ENCODE measurements around the gene PHC3. TPM values are rescaled to one million over a fixed set of nuclear protein-coding genes. Genes with fewer than 3 reads are reported as not detected.

The PHC3 gene
- total RNA-seq, 1 experiment from 2014 or later: 22.2 TPM

- Histone ChIP-seq H3K4me1 (replicated peaks) (no peaks in the 10 kb centered on the region), H3K4me3 (no peak overlapping the region), H3K9me3 (replicated peaks) (no peaks in the 10 kb centered on the region), H3K36me3 (peaks cover 70% of the 10 kb centered on the region), H3K27ac (no peak overlapping the region), H3K27me3 (replicated peaks) (no peaks in the 10 kb centered on the region)
- DNase-seq (ENCODE audit: low read depth in 1 of 2, low spot score in 2 of 2): no peak
Observed at GRCh38 chr3:170092907-170093306, 88.6 kb downstream of the PHC3 start.

- Histone ChIP-seq H3K36me3 (peaks cover 62% of the 10 kb centered on the region), H3K9me3 (replicated peaks) (no peaks in the 10 kb centered on the region), H3K27me3 (replicated peaks) (no peaks in the 10 kb centered on the region), H3K4me3 (no peak overlapping the region), H3K4me1 (replicated peaks) (no peaks in the 10 kb centered on the region), H3K27ac (no peak overlapping the region)
- no peak for DNase-seq (ENCODE audit: low read depth in 1 of 2, low spot score in 2 of 2)
Observed at GRCh38 chr3:170090601-170090981, 90.9 kb downstream of the PHC3 start.

GRCh38 chr3:170089862-170090600, 91.5 kb downstream of the PHC3 start:
- no peak for DNase-seq (ENCODE audit: low read depth in 1 of 2, low spot score in 2 of 2)
- H3K36me3 ChIP-seq: peaks cover 57% of the 10 kb centered on the region
- H3K27ac ChIP-seq: no peak overlapping the region

GRCh38 chr3:170085396-170085795, 96.1 kb downstream of the PHC3 start:
- no peak overlapping the region for H3K4me3 ChIP-seq
- no peaks in the 10 kb centered on the region for H3K9me3 ChIP-seq (replicated peaks)
- H3K27ac ChIP-seq: no peak overlapping the region
- H3K27me3 ChIP-seq (replicated peaks): no peaks in the 10 kb centered on the region
- DNase-seq (ENCODE audit: low read depth in 1 of 2, low spot score in 2 of 2): no peak
- no peaks in the 10 kb centered on the region for H3K4me1 ChIP-seq (replicated peaks)
- H3K36me3 ChIP-seq: peaks cover 20% of the 10 kb centered on the region

More at GRCh38 chr3:170089862-170090600, 91.5 kb downstream of the PHC3 start:
- Histone ChIP-seq H3K27me3 (replicated peaks) (no peaks in the 10 kb centered on the region), H3K9me3 (replicated peaks) (no peaks in the 10 kb centered on the region), H3K4me3 (no peak overlapping the region), H3K4me1 (replicated peaks) (no peaks in the 10 kb centered on the region)

GRCh38 chr3:170083343-170083742, 98.2 kb downstream of the PHC3 start:
- Histone ChIP-seq H3K27ac (no peak overlapping the region), H3K4me3 (no peak overlapping the region), H3K36me3 (peaks cover 14% of the 10 kb centered on the region), H3K9me3 (replicated peaks) (no peaks in the 10 kb centered on the region), H3K4me1 (replicated peaks) (no peaks in the 10 kb centered on the region), H3K27me3 (replicated peaks) (no peaks in the 10 kb centered on the region)
- DNase-seq (ENCODE audit: low read depth in 1 of 2, low spot score in 2 of 2): no peak

GRCh38 chr3:170081079-170081741, 100.3 kb downstream of the PHC3 start:
- H3K4me1 ChIP-seq (replicated peaks): no peaks in the 10 kb centered on the region
- no peaks in the 10 kb centered on the region for H3K9me3 ChIP-seq (replicated peaks)
- H3K27me3 ChIP-seq (replicated peaks): no peaks in the 10 kb centered on the region
- no peak overlapping the region for H3K27ac ChIP-seq
- no peak for DNase-seq (ENCODE audit: low read depth in 1 of 2, low spot score in 2 of 2)
- H3K4me3 ChIP-seq: no peak overlapping the region
- peaks cover 7% of the 10 kb centered on the region for H3K36me3 ChIP-seq

- no peak overlapping the region for H3K27ac ChIP-seq
- H3K9me3 ChIP-seq (replicated peaks): no peaks in the 10 kb centered on the region
- no peaks in the 10 kb centered on the region for H3K4me1 ChIP-seq (replicated peaks)
- H3K27me3 ChIP-seq (replicated peaks): no peaks in the 10 kb centered on the region
- DNase-seq (ENCODE audit: low read depth in 1 of 2, low spot score in 2 of 2): no peak
- no peak overlapping the region for H3K4me3 ChIP-seq
- peaks cover 1% of the 10 kb centered on the region for H3K36me3 ChIP-seq
Observed at GRCh38 chr3:170080605-170081004, 100.9 kb downstream of the PHC3 start.

- H3K27me3 ChIP-seq (replicated peaks): no peaks in the 10 kb centered on the region
- H3K9me3 ChIP-seq (replicated peaks): no peaks in the 10 kb centered on the region
- no peak overlapping the region for H3K27ac ChIP-seq
- DNase-seq (ENCODE audit: low read depth in 1 of 2, low spot score in 2 of 2): no peak
- no peaks in the 10 kb centered on the region for H3K36me3 ChIP-seq
- no peaks in the 10 kb centered on the region for H3K4me1 ChIP-seq (replicated peaks)
- no peak overlapping the region for H3K4me3 ChIP-seq
Observed at GRCh38 chr3:170079536-170080165, 101.9 kb downstream of the PHC3 start.

GRCh38 chr3:170078620-170079281, 102.8 kb downstream of the PHC3 start:
- DNase-seq (ENCODE audit: low read depth in 1 of 2, low spot score in 2 of 2): no peak
- no peaks in the 10 kb centered on the region for H3K27me3 ChIP-seq (replicated peaks)
- H3K27ac ChIP-seq: no peak overlapping the region
- H3K4me1 ChIP-seq (replicated peaks): no peaks in the 10 kb centered on the region
- no peak overlapping the region for H3K4me3 ChIP-seq
- H3K9me3 ChIP-seq (replicated peaks): no peaks in the 10 kb centered on the region
- no peaks in the 10 kb centered on the region for H3K36me3 ChIP-seq

GRCh38 chr3:170077361-170077760, 104.2 kb downstream of the PHC3 start:
- no peak for DNase-seq (ENCODE audit: low read depth in 1 of 2, low spot score in 2 of 2)
- H3K27ac ChIP-seq: no peak overlapping the region
- no peaks in the 10 kb centered on the region for H3K27me3 ChIP-seq (replicated peaks)
- H3K9me3 ChIP-seq (replicated peaks): no peaks in the 10 kb centered on the region
- no peak overlapping the region for H3K4me3 ChIP-seq
- H3K4me1 ChIP-seq (replicated peaks): no peaks in the 10 kb centered on the region
- no peaks in the 10 kb centered on the region for H3K36me3 ChIP-seq

GRCh38 chr3:170076715-170077238, 104.8 kb downstream of the PHC3 start:
- Histone ChIP-seq H3K9me3 (replicated peaks) (no peaks in the 10 kb centered on the region), H3K4me3 (no peak overlapping the region), H3K36me3 (no peaks in the 10 kb centered on the region), H3K4me1 (replicated peaks) (no peaks in the 10 kb centered on the region), H3K27me3 (replicated peaks) (no peaks in the 10 kb centered on the region), H3K27ac (no peak overlapping the region)
- no peak for DNase-seq (ENCODE audit: low read depth in 1 of 2, low spot score in 2 of 2)

- DNase-seq (ENCODE audit: low read depth in 1 of 2, low spot score in 2 of 2): no peak
- H3K9me3 ChIP-seq (replicated peaks): no peaks in the 10 kb centered on the region
- H3K27ac ChIP-seq: no peak overlapping the region
- H3K36me3 ChIP-seq: no peaks in the 10 kb centered on the region
- no peak overlapping the region for H3K4me3 ChIP-seq
- no peaks in the 10 kb centered on the region for H3K4me1 ChIP-seq (replicated peaks)
- H3K27me3 ChIP-seq (replicated peaks): no peaks in the 10 kb centered on the region
Observed at GRCh38 chr3:170075441-170076091, 106.0 kb downstream of the PHC3 start.

GRCh38 chr3:170064108-170064507, 117.4 kb downstream of the PHC3 start:
- no peaks in the 10 kb centered on the region for H3K9me3 ChIP-seq (replicated peaks)
- H3K36me3 ChIP-seq: no peaks in the 10 kb centered on the region
- no peak for DNase-seq (ENCODE audit: low read depth in 1 of 2, low spot score in 2 of 2)
- H3K27ac ChIP-seq: no peak overlapping the region
- H3K4me1 ChIP-seq (replicated peaks): no peaks in the 10 kb centered on the region
- H3K4me3 ChIP-seq: no peak overlapping the region
- no peaks in the 10 kb centered on the region for H3K27me3 ChIP-seq (replicated peaks)

Measured in SJSA1 (cell line).